HepG2 (cell line): ENCODE data around the gene FCHO2. TPM values are rescaled to one million over a fixed set of nuclear protein-coding genes. Genes with fewer than 3 reads are reported as not detected.

Source experiments
- BORCS8-MEF2B ChIP-seq: sonication (generic); formaldehyde crosslinking; IDR thresholded peaks from 2 replicates; pipeline ENCODE4 v1.8.0; 2022; ENCODE audit warnings: mild to moderate bottlenecking, missing genetic modification reagents
- NBN ChIP-seq: fragments of 450-650 bp; conservative IDR thresholded peaks from 2 replicates; pipeline ENCODE4 v1.6.1; 2017
- POGZ ChIP-seq: sonication (generic); formaldehyde crosslinking; IDR thresholded peaks from 2 replicates; pipeline ENCODE4 v1.4.0; 2020; ENCODE audit warnings: mild to moderate bottlenecking, missing genetic modification reagents
- RELA ChIP-seq: sonication (generic); formaldehyde crosslinking; IDR thresholded peaks from 2 replicates; pipeline ENCODE4 v1.4.0; 2020; ENCODE audit warnings: missing genetic modification reagents
- TBP ChIP-seq: sonication (generic); formaldehyde crosslinking; IDR thresholded peaks from 2 replicates; pipeline ENCODE4 v1.5.0; 2020; ENCODE audit warnings: missing genetic modification reagents
- ZBTB7B ChIP-seq: sonication (generic); formaldehyde crosslinking; IDR thresholded peaks from 2 replicates; pipeline ENCODE4 v1.4.0; 2020; ENCODE audit warnings: missing genetic modification reagents
- ZNF432 ChIP-seq: sonication (generic); formaldehyde crosslinking; IDR thresholded peaks from 2 replicates; pipeline ENCODE4 v1.5.0; 2020; ENCODE audit warnings: missing genetic modification reagents, mild to moderate bottlenecking, borderline replicate concordance
- ZNF44 ChIP-seq: sonication (generic); formaldehyde crosslinking; IDR thresholded peaks from 2 replicates; pipeline ENCODE4 v1.5.1; 2020; ENCODE audit warnings: mild to moderate bottlenecking, missing genetic modification reagents
- ZNF7 ChIP-seq: IDR thresholded peaks from 2 replicates; pipeline ENCODE4 v1.6.1; 2016; ENCODE audit warnings: missing biosample characterization, missing genetic modification reagents
- ZSCAN29 ChIP-seq: sonication (generic); formaldehyde crosslinking; conservative IDR thresholded peaks from 2 replicates; pipeline ENCODE4 v1.4.0; 2020; ENCODE audit warnings: mild to moderate bottlenecking, missing genetic modification reagents
- polyA plus RNA-seq, 8 experiments: library from polyadenylated mRNA; depleted of rRNA in 3 of 8; stranded (reverse) in 7 of 8; unstranded in 1 of 8; fragments of >200 nt; fragmentation: Illumina TruSeq in 4 of 8; extraction: Trizol in 4 of 8; gene quantifications; 2 replicates each; pipeline versions ENCODE4 v1.2.1 to v1.2.3, GENCODE V29; 2011 to 2016; ENCODE audit warnings: low read depth in 4 of 8, missing spikeins in 1 of 8, mixed read lengths in 1 of 8; ENCODE audit not compliant: insufficient read depth in 1 of 8
- total RNA-seq, 5 experiments: library from RNA; depleted of rRNA; stranded (reverse); fragments of >200 nt; fragmentation: Illumina TruSeq; extraction: Trizol; gene quantifications; 2 replicates each; pipeline ENCODE4 v1.2.3, GENCODE V29; 2016; ENCODE audit warnings: low read depth in 1 of 5
- TF ChIP-seq, protein P1 (sequence below): sonication (generic); formaldehyde crosslinking; IDR thresholded peaks from 2 replicates; pipeline ENCODE4 v1.4.0; 2020; ENCODE audit warnings: missing genetic modification reagents, borderline replicate concordance
- TF ChIP-seq, protein P2 (sequence below): sonication (generic); formaldehyde crosslinking; IDR thresholded peaks from one replicate; pipeline ENCODE4 v1.5.1; 2020; ENCODE audit warnings: mild to moderate bottlenecking, missing genetic modification reagents; ENCODE audit errors: not compliant biosample characterization
- TF ChIP-seq, protein P3 (sequence below): sonication (generic); formaldehyde crosslinking; IDR thresholded peaks from 2 replicates; pipeline ENCODE4 v1.4.0; 2020; ENCODE audit warnings: missing genetic modification reagents, borderline replicate concordance
- TF ChIP-seq, protein P4 (sequence below): sonication (generic); formaldehyde crosslinking; IDR thresholded peaks from 2 replicates; pipeline ENCODE4 v1.4.0; 2020; ENCODE audit warnings: mild to moderate bottlenecking, missing genetic modification reagents

FCHO2 gene
- total and polyA plus RNA-seq, 2 of the 13 experiments (the other 11 are each of a cell fraction or from before 2014, with no cell fraction given), result 11.6 to 17.3 TPM

DNA sequence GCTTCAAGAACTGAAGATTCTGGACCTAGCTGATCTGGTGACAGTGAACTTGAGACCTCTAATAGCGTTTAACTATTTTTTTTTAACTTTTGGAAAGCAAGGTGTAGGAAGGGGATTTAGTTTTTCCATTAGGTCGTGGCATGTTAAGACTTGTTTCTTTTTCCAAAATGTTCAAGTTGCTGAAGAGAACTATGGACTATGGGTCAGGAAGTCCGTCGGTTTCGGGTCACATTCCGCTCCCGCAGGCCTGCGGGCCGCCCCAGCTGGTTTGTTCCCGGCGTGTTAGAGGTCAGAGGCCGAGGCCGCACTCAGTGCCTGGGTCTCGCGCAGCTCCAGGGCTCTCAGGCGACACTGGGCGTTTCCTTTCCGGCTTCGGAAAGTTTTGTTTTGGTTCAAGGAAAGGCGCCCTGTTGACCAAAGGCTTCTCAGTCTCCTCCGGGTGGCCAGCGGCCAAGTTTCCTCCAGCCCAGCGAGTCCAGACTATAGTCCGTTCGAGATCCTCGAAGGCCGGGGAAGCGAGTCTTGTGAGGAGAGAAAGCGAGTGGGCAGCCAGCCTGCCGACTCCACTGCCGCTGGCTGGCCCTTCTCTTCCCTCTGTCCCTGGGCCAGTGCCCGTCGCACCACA is 586 bp upstream of the FCHO2 start (continued):
- TF ChIP-seq, protein P1, sequence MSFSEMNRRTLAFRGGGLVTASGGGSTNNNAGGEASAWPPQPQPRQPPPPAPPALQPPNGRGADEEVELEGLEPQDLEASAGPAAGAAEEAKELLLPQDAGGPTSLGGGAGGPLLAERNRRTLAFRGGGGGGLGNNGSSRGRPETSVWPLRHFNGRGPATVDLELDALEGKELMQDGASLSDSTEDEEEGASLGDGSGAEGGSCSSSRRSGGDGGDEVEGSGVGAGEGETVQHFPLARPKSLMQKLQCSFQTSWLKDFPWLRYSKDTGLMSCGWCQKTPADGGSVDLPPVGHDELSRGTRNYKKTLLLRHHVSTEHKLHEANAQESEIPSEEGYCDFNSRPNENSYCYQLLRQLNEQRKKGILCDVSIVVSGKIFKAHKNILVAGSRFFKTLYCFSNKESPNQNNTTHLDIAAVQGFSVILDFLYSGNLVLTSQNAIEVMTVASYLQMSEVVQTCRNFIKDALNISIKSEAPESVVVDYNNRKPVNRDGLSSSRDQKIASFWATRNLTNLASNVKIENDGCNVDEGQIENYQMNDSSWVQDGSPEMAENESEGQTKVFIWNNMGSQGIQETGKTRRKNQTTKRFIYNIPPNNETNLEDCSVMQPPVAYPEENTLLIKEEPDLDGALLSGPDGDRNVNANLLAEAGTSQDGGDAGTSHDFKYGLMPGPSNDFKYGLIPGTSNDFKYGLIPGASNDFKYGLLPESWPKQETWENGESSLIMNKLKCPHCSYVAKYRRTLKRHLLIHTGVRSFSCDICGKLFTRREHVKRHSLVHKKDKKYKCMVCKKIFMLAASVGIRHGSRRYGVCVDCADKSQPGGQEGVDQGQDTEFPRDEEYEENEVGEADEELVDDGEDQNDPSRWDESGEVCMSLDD, result no peak
- TF ChIP-seq NBN, result no peak
- TF ChIP-seq BORCS8-MEF2B, result no peak
- no peak for TF ChIP-seq ZNF44 (CRISPR knock-in tag)
- TF ChIP-seq, protein P2, sequence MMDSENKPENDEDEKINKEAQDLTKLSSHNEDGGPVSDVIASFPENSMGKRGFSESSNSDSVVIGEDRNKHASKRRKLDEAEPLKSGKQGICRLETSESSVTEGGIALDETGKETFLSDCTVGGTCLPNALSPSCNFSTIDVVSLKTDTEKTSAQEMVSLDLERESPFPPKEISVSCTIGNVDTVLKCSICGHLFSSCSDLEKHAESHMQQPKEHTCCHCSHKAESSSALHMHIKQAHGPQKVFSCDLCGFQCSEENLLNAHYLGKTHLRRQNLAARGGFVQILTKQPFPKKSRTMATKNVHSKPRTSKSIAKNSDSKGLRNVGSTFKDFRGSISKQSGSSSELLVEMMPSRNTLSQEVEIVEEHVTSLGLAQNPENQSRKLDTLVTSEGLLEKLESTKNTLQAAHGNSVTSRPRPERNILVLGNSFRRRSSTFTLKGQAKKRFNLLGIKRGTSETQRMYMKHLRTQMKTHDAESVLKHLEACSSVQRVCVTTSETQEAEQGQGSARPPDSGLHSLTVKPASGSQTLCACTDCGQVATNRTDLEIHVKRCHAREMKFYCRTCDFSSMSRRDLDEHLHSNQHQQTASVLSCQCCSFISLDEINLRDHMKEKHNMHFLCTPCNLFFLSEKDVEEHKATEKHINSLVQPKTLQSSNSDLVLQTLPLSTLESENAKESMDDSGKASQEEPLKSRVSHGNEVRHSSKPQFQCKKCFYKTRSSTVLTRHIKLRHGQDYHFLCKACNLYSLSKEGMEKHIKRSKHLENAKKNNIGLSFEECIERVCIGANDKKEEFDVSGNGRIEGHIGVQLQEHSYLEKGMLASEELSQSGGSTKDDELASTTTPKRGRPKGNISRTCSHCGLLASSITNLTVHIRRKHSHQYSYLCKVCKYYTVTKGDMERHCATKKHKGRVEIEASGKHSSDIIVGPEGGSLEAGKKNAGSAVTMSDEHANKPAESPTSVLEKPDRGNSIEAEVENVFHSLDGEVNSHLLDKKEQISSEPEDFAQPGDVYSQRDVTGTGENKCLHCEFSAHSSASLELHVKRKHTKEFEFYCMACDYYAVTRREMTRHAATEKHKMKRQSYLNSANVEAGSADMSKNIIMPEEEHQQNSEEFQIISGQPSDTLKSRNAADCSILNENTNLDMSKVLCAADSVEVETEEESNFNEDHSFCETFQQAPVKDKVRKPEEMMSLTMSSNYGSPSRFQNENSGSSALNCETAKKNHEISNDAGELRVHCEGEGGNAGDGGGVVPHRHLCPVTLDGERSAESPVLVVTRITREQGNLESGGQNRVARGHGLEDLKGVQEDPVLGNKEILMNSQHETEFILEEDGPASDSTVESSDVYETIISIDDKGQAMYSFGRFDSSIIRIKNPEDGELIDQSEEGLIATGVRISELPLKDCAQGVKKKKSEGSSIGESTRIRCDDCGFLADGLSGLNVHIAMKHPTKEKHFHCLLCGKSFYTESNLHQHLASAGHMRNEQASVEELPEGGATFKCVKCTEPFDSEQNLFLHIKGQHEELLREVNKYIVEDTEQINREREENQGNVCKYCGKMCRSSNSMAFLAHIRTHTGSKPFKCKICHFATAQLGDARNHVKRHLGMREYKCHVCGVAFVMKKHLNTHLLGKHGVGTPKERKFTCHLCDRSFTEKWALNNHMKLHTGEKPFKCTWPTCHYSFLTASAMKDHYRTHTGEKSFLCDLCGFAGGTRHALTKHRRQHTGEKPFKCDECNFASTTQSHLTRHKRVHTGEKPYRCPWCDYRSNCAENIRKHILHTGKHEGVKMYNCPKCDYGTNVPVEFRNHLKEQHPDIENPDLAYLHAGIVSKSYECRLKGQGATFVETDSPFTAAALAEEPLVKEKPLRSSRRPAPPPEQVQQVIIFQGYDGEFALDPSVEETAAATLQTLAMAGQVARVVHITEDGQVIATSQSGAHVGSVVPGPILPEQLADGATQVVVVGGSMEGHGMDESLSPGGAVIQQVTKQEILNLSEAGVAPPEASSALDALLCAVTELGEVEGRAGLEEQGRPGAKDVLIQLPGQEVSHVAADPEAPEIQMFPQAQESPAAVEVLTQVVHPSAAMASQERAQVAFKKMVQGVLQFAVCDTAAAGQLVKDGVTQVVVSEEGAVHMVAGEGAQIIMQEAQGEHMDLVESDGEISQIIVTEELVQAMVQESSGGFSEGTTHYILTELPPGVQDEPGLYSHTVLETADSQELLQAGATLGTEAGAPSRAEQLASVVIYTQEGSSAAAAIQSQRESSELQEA (CRISPR knock-in tag), result no peak
- no peak for TF ChIP-seq ZNF432 (CRISPR knock-in tag)
- TF ChIP-seq, protein P3, sequence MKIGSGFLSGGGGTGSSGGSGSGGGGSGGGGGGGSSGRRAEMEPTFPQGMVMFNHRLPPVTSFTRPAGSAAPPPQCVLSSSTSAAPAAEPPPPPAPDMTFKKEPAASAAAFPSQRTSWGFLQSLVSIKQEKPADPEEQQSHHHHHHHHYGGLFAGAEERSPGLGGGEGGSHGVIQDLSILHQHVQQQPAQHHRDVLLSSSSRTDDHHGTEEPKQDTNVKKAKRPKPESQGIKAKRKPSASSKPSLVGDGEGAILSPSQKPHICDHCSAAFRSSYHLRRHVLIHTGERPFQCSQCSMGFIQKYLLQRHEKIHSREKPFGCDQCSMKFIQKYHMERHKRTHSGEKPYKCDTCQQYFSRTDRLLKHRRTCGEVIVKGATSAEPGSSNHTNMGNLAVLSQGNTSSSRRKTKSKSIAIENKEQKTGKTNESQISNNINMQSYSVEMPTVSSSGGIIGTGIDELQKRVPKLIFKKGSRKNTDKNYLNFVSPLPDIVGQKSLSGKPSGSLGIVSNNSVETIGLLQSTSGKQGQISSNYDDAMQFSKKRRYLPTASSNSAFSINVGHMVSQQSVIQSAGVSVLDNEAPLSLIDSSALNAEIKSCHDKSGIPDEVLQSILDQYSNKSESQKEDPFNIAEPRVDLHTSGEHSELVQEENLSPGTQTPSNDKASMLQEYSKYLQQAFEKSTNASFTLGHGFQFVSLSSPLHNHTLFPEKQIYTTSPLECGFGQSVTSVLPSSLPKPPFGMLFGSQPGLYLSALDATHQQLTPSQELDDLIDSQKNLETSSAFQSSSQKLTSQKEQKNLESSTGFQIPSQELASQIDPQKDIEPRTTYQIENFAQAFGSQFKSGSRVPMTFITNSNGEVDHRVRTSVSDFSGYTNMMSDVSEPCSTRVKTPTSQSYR (CRISPR knock-in tag), result no peak
- no peak for TF ChIP-seq ZSCAN29
- no peak for TF ChIP-seq ZBTB7B (CRISPR knock-in tag)
- peak; percentile 59 for TF ChIP-seq POGZ (CRISPR knock-in tag)
- TF ChIP-seq ZNF7 (CRISPR knock-in tag), result no peak
- no peak for TF ChIP-seq RELA (CRISPR knock-in tag)
- TF ChIP-seq TBP (CRISPR knock-in tag), result no peak
- TF ChIP-seq, protein P4, sequence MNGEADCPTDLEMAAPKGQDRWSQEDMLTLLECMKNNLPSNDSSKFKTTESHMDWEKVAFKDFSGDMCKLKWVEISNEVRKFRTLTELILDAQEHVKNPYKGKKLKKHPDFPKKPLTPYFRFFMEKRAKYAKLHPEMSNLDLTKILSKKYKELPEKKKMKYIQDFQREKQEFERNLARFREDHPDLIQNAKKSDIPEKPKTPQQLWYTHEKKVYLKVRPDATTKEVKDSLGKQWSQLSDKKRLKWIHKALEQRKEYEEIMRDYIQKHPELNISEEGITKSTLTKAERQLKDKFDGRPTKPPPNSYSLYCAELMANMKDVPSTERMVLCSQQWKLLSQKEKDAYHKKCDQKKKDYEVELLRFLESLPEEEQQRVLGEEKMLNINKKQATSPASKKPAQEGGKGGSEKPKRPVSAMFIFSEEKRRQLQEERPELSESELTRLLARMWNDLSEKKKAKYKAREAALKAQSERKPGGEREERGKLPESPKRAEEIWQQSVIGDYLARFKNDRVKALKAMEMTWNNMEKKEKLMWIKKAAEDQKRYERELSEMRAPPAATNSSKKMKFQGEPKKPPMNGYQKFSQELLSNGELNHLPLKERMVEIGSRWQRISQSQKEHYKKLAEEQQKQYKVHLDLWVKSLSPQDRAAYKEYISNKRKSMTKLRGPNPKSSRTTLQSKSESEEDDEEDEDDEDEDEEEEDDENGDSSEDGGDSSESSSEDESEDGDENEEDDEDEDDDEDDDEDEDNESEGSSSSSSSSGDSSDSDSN, result no peak
